GM12892 (cell line): ENCODE measurements around the gene GABRG3.

ENCODE experiments used
- DNase-seq: peaks from one replicate; pipeline ENCODE4 v3.0.0; 2011; ENCODE audit not compliant: insufficient read length
- FAIRE-seq: peaks from 2 replicates; lab custom pipeline; 2011; peaks lifted over from hg19 to GRCh38; lab: Jason Lieb, UNC
- POLR2A ChIP-seq: IDR thresholded peaks from 2 replicates; pipeline ENCODE4 v1.6.1; 2011; ENCODE audit warnings: low read depth, low read length, control low read depth
- POLR2AphosphoS5 ChIP-seq: IDR thresholded peaks from 2 replicates; pipeline ENCODE4 v1.6.1; 2011; ENCODE audit warnings: low read depth, low read length, control low read depth
- TAF1 ChIP-seq: IDR thresholded peaks from 2 replicates; pipeline ENCODE4 v1.6.1; 2011; ENCODE audit warnings: low read depth, mild to moderate bottlenecking, control low read depth, low read length, borderline replicate concordance

Gene GABRG3

DNA sequence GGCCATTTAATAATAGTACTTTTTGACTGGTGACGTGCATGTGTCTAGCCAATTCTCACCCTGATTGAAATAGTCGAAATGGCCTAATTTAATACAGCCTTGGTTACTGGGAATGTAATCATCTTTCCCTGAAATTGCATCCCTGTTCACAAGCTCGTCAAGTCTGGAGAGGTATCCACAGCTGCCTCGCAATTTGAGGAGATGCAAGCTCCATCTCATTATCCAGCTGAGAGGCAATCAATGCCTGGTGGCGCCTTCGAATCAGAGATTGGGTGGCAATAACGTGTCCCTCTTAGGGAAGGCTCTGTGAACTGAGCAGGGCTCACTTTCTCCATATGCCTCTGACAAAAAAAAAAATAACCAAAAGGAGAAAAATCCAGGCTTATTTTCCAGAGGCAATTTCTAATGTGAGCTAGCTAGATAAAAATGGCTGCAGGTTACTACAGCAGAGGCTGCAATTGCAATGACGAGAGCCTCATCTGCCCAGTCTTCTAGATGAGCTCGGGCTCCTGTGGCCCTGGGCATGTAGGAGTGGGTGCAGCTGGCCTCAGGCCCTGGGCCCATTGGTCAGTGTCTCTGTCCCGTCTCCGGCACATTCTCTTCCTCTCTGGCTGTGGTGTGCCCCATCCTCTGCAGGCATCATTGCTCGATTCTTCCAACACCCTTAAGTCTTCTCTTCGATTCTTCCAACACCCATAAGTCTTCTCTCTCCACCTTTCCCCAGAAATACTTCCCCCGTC is 487.5 kb downstream of the GABRG3 start:
- no peak for TF ChIP-seq POLR2AphosphoS5
- no peak for FAIRE-seq
- no peak for DNase-seq

DNA sequence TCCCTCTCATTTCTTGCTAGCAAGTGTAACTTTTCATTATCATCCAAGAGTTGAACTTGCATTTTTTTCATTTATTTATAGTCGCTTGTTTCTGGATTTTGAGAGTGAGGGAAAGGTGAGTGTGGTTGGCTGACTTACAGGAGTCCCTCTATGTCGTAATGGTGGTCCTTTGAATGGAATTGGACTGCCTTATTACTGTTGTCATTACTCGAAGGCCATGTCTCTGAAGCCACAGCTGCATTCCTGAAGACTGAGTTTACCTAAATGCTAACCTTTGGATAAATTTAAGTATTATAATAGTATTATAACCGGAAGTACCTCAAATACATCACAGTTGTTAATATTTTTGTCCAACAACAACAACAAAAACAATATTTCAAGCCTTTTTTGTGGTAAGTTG is 488.9 kb downstream of the GABRG3 start:
- FAIRE-seq (no peak), DNase-seq (no peak)

DNA sequence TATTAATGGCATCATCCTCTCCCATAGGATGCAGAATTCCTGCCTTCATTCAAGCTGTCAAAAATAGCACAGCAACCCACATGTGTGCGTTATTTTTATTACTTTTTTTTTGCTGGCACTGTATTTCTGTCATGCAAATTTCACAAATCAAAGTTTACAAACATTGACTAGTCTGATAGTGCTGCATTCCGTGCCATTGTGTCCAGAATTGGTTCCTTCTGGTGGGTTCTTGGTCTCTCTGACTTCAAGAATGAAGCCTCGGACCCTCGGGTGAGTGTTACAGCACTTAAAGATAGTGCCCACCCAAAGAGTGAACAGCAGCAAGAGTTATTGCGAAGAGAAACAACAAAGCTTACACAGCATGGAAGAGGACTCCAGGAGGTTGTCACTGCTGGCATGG is 490.2 kb downstream of the GABRG3 start:
- no peak for TF ChIP-seq POLR2A
- no peak for TF ChIP-seq TAF1
- TF ChIP-seq POLR2AphosphoS5: no peak
- FAIRE-seq: no peak
- DNase-seq: no peak

More for the DNA sequence above, 488.9 kb downstream of the GABRG3 start:
- TF ChIP-seq POLR2AphosphoS5 (no peak), POLR2A (no peak), TAF1 (no peak)

DNA sequence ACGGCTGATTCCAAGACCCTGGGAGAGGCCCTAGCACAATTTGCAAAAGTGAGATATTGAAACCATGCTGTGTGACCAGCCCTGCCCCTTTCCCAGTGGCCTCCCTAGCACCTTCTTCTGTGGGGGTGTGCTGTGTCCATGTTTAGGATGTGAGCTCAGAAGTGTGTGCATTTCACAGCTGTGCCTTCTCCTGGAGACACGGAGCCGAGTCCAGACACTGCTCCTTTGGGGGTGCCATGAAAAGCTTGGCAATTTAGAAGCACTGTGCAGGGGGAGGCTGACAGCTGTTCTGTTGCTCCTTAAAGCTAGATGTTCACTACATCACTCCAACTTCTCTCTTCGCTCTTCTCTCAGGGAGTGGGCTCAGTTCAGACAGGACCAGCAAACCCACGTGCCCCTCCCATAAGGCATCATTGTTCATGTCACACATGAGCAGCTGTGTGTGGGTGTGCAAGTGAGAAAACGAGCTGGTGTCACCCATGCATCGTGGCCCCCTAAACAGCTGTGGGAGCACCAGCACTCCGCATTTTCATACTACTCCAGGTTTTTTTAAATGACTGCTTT is 492.6 kb downstream of the GABRG3 start:
- DNase-seq: no peak
- no peak for TF ChIP-seq POLR2AphosphoS5
- no peak for TF ChIP-seq POLR2A
- TF ChIP-seq TAF1: no peak
- FAIRE-seq: no peak

DNA sequence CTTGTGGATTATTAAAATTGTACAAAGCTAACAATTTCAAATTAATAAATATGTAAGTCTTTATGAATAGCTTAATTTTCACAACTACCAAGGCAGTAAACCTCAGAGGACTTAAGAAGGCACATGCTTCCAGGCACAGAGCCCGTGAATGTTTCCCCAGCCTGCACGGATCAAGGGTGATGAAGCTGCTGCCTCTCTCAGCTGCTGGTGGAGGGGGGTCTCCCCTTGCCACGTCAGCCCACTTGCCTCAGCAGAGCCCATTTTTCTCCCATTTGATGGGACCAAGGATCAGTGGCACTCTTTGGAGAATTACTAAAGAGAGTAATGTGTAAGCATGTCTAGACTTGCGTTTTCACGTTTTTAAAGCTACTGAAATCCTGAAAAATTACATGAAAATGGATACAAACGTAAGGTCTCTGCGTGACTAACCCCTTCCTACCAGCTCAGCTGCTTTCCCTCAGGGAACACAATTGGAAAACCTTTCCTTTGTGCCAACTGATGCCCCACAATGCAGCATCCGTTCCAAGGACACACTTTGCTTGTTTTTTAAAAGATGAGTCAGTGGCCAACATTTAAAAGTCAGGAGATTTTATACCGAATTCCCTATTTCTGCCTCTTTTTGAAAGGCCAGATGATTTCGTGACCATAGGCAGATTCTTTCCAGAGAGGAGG is 494.1 kb downstream of the GABRG3 start:
- TF ChIP-seq POLR2AphosphoS5 (no peak), POLR2A (no peak), TAF1 (no peak)
- DNase-seq (no peak), FAIRE-seq (no peak)

DNA sequence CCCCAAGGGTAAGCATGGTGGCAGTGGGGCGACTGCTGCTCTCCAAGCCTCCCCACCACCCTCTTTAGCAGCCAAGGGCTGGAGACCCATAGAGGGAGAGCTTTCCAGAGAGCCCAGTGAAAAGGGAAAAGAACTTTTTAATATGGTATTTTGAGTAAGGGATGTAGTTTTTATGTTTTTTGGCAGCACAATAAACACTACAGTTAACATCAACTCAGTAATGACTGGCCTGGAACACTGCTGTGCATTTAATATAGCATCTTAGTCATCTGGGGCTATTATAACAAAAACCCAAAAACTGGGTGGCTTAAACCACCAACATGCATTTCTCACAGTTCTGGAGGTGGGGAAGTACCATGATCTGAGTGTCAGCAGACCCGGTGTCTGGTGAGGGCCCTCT is 495.8 kb downstream of the GABRG3 start:
- DNase-seq (no peak), FAIRE-seq (no peak)
- TF ChIP-seq POLR2A: no peak
- no peak for TF ChIP-seq POLR2AphosphoS5
- TF ChIP-seq TAF1: no peak

DNA sequence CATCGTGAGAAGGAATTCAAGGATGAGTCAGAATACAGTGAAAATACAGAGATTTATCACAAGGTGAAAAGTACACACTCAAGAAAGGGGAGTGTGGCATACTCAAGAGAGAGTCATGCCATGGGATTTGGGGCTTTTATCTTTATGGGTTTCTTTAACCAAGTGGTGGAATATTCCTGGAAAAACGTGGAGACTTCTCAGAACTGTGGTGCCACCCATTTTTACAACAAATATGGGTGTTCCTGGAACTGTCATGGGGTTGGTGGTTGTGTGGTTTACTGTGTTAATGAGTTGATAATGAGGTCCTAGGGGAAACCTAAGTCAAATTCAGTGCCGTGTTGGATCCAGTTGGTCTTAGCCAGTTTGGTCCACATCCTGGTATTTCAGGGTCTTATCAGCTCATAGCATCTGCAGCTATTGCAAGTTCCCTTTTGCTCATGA is 497.2 kb downstream of the GABRG3 start:
- no peak for TF ChIP-seq POLR2A
- no peak for TF ChIP-seq POLR2AphosphoS5
- no peak for TF ChIP-seq TAF1
- DNase-seq (no peak), FAIRE-seq (no peak)

DNA sequence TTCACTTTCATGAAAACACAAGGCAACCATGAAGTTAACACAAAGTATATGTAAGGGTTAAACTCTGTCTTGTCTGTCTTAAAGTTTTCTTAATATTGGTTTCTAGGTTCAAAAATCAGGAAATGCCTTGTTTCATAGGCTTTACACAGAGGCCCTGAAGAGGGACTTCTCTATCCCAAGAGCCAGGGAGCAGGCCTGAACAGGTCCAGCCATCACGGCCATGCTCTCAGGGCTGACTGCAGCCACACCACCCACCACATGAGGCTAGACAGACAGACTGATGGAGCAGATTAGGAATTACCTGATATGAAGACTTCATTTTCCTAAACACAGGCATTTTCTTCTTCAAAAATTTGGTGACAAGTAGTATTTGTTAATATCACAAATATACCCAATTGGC is 502.9 kb downstream of the GABRG3 start:
- DNase-seq: no peak
- FAIRE-seq: no peak
- TF ChIP-seq POLR2AphosphoS5 (no peak), POLR2A (no peak), TAF1 (no peak)

DNA sequence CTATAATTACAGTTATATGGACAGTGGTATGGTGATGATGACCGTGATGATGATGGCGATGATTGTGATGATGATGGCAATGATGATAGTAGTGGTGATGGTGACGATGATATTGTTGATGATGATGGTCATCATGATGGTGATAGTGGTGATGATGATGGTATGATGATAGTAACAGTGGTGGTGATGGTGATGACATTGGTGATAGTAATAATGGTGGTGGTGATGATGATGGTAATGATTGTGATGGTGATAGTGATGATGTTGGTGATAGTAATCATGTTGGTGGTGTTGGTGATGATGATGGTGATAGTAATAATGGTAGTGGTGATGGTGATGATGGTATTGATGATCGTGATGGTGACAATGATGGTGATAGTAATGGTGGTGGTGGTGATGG is 504.4 kb downstream of the GABRG3 start:
- no peak for DNase-seq
- FAIRE-seq: no peak
- TF ChIP-seq POLR2AphosphoS5 (no peak), POLR2A (no peak), TAF1 (no peak)

DNA sequence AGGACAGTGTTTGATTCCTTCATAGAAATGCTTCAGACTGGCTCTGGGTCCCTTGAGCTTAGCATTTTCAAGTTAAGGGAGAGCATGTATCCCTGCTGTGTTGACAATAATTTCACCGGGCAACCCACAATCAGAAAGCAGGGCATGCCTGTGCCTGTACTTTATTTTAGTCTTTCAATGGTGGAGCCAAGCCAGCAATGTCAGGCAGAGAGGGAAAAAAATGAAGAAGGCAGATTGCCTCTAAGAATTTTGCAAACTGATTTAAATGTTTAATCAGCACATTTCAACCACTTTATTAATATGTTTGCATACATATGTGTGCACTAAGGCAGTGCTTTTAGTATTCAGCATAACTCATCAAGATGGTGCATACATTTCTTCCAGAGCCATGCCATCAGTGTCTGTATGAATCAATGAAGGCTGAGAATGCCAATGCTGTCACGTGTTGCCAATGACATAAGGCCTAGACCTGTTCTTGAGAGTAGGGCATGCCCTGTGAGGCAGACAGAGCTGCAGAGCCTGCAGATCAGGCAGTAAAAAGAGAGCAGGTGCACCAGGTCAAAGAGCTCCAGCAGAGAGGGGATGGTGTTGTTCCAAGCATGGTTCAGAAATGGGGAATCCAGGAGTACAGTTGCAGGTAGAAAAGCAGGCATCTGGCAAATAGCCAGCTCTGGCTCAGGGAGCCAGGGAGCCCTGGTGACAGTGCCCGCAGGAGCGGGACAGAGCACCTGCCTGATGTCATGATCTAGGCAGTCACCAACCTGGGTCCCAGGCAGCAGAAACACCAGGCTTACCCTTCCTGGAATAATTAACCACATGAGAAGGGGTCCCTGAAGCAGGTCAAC is 508.5 kb downstream of the GABRG3 start:
- no peak for FAIRE-seq
- TF ChIP-seq TAF1 (no peak), POLR2A (no peak), POLR2AphosphoS5 (no peak)
- DNase-seq: no peak

DNA sequence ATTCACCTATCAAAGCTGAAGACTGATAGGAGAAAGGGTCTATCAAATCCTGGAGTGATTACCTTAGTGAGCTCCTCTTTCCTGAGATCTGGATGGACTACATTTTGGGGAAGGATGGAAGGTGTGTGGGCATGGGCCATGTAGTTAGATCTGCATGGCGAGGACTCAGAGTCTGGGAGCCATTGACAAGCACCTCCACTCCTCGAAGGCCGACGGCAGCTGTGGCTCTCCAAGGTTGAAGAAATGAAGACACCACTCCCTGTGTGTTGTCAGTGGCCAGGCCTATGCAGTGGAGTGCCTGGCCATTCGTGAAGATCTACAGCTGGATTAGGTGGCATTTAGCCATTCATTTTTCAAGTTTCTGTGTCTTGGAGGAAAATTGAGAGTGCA is 509.2 kb downstream of the GABRG3 start:
- no peak for TF ChIP-seq POLR2A
- no peak for TF ChIP-seq POLR2AphosphoS5
- TF ChIP-seq TAF1: no peak
- no peak for FAIRE-seq
- no peak for DNase-seq
